G401 (cell line): ENCODE measurements around the gene IGSF6. TPM values are rescaled to one million over a fixed set of nuclear protein-coding genes. Genes with fewer than 3 reads are reported as not detected.
A peak's percentile ranks its signal among the peaks of the same experiment; 100 is the strongest.
"Not testable (repeated sequence)": the region's sequence is repeated elsewhere in the genome, so short reads cannot be mapped to it uniquely, and the experiment has no call there.

Experiments used
- DNase-seq: peaks from one replicate; pipeline ENCODE4 v3.0.0-alpha.2; 2015; ENCODE audit warnings: low spot score
- in situ Hi-C: cut with HindIII; loops from 2 replicates; pipeline ENCODE4 v1.10.0; 2016; ENCODE audit warnings: low sequenced_read_pairs, mixed read lengths
- total RNA-seq: library from RNA; depleted of rRNA; stranded (reverse); fragments of >200 nt; shearing (Covaris generic); gene quantifications from 2 replicates; pipeline ENCODE4 v1.2.3, GENCODE V29; 2014

The IGSF6 gene
- total RNA-seq, 1 experiment from 2014 or later, result not detected

- DNase-seq, result peak; percentile 38
- in situ Hi-C loops, result no loop called here
These were observed 40.6 kb downstream of the IGSF6 start for GRCh38 chr16:21611556-21612384.

GRCh38 chr16:21611198-21611555 lies 41.2 kb downstream of the IGSF6 start:
- in situ Hi-C loops, result no loop called here
- DNase-seq, result no peak

GRCh38 chr16:21610766-21611165 lies 41.6 kb downstream of the IGSF6 start:
- in situ Hi-C loops, result no loop called here
- no peak for DNase-seq

- in situ Hi-C loops, result no loop called here
- DNase-seq, result no peak
These were observed 42.3 kb downstream of the IGSF6 start for GRCh38 chr16:21610006-21610544.

GRCh38 chr16:21608639-21609328 lies 43.6 kb downstream of the IGSF6 start:
- no peak for DNase-seq
- in situ Hi-C loops, result no loop called here

GRCh38 chr16:21605848-21606247 lies 46.6 kb downstream of the IGSF6 start:
- in situ Hi-C loops, result not testable (repeated sequence)

GRCh38 chr16:21603928-21604327 lies 48.5 kb downstream of the IGSF6 start:
- in situ Hi-C loops, result no loop called here

More at GRCh38 chr16:21605848-21606247, 46.6 kb downstream of the IGSF6 start:
- not testable (repeated sequence) for DNase-seq

GRCh38 chr16:21602785-21603184 lies 49.6 kb downstream of the IGSF6 start:
- in situ Hi-C loops, result no loop called here
- DNase-seq, result no peak

More at GRCh38 chr16:21603928-21604327, 48.5 kb downstream of the IGSF6 start:
- DNase-seq, result no peak

- in situ Hi-C loops, result no loop called here
These were observed 52.2 kb downstream of the IGSF6 start for GRCh38 chr16:21600031-21600773.

GRCh38 chr16:21599122-21600030 lies 53.0 kb downstream of the IGSF6 start, which contains the start of gene METTL9:
Gene METTL9, plus strand, starts transcription at chr16:21599577. Its CDS starts 157 bp downstream, at chr16:21599734.
- DNase-seq, result peak; percentile 95
- in situ Hi-C loops, result no loop called here

More at GRCh38 chr16:21600031-21600773, 52.2 kb downstream of the IGSF6 start:
- peak; percentile 37 for DNase-seq

- in situ Hi-C loops, result no loop called here
- no peak for DNase-seq
These were observed 53.7 kb downstream of the IGSF6 start for GRCh38 chr16:21598701-21599121.

GRCh38 chr16:21598206-21598605 lies 54.2 kb downstream of the IGSF6 start:
- in situ Hi-C loops, result no loop called here
- no peak for DNase-seq

GRCh38 chr16:21597561-21598030 lies 54.8 kb downstream of the IGSF6 start:
- DNase-seq, result no peak
- in situ Hi-C loops, result no loop called here

- in situ Hi-C loops, result no loop called here
- DNase-seq, result peak; percentile 23
These were observed 58.7 kb downstream of the IGSF6 start for GRCh38 chr16:21593530-21594289.

GRCh38 chr16:21592191-21592590 lies 60.2 kb downstream of the IGSF6 start:
- in situ Hi-C loops, result no loop called here

GRCh38 chr16:21590796-21591195 lies 61.6 kb downstream of the IGSF6 start:
- in situ Hi-C loops, result no loop called here
- DNase-seq, result no peak

More at GRCh38 chr16:21592191-21592590, 60.2 kb downstream of the IGSF6 start:
- no peak for DNase-seq

- in situ Hi-C loops, result no loop called here
- DNase-seq, result no peak
These were observed 62.1 kb downstream of the IGSF6 start for GRCh38 chr16:21590287-21590686.
